ENCODE measurements around the gene ARHGAP8. TPM values are rescaled to one million over a fixed set of nuclear protein-coding genes. Genes with fewer than 3 reads are reported as not detected.

ARHGAP8 gene
- total and polyA plus RNA-seq, 2 of the 13 experiments (the other 11 are each of a cell fraction or from before 2014, with no cell fraction given), result 0.07 TPM; not detected in 1

GRCh38 chr22:44895296-44896055 lies 143.1 kb downstream of the ARHGAP8 start:
- H3K27ac ChIP-seq (ENCODE audit: extremely low read length, insufficient read depth, low read length), result no peak overlapping the region
- DNase-seq (ENCODE audit: low spot score) (no peak), FAIRE-seq (no peak), ATAC-seq (no peak)
- peaks cover 8% of the 10 kb centered on the region; the same call in 1 of the 2 replicates for H3K9me3 ChIP-seq (ENCODE audit: low read length)
- no peaks in the 10 kb centered on the region for H3K36me3 ChIP-seq (replicated peaks in 1 of 2; ENCODE audit: control insufficient read depth in 1 of 2, insufficient read depth in 2 of 2, low read length in 2 of 2)
- no peaks in the 10 kb centered on the region for H3K4me1 ChIP-seq (ENCODE audit: insufficient read depth, low read length)
- CTCF ChIA-PET (ENCODE audit: low intra/inter-chr PET ratio, low total read pairs), result no interaction called here
- H3K9ac ChIP-seq (ENCODE audit: insufficient read depth, low read depth, low read length), result no peak overlapping the region
- in situ Hi-C loops (cut with HindIII; ENCODE audit: extremely low pct_ligation_motif_present, low pct_unique_long_range_greater_than_20kb), result no loop called here
- no peak overlapping the region for H3K4me2 ChIP-seq (ENCODE audit: low read depth, low read length)
- H3K4me3 ChIP-seq (replicated peaks in 1 of 3; ENCODE audit: insufficient read depth in 1 of 3, low read depth in 2 of 3, low read length in 3 of 3), result no peak overlapping the region
- TF ChIP-seq ZNF781 (CRISPR knock-in tag; IDR thresholded peaks at IDR 0.05; ENCODE audit: borderline replicate concordance, not compliant biosample characterization) (no peak), ZNF232 (CRISPR knock-in tag; IDR thresholded peaks at IDR 0.05; ENCODE audit: borderline replicate concordance) (no peak), ZKSCAN8 (CRISPR knock-in tag; IDR thresholded peaks at IDR 0.05; ENCODE audit: borderline replicate concordance) (no peak), ZNF737 (CRISPR knock-in tag; IDR thresholded peaks at IDR 0.05; ENCODE audit: borderline replicate concordance) (no peak), KLF9 (CRISPR knock-in tag; IDR thresholded peaks at IDR 0.05; ENCODE audit: low read depth) (no peak), ZNF740 (CRISPR knock-in tag; IDR thresholded peaks at IDR 0.05) (no peak), ARID2 (CRISPR knock-in tag; IDR thresholded peaks at IDR 0.05; ENCODE audit: borderline replicate concordance) (no peak), NR0B2 (CRISPR knock-in tag; IDR thresholded peaks at IDR 0.05) (no peak), CENPBD1 (CRISPR knock-in tag; IDR thresholded peaks at IDR 0.05; ENCODE audit: borderline replicate concordance, low read depth) (no peak), ZFP1 (CRISPR knock-in tag; IDR thresholded peaks at IDR 0.05) (no peak), TFE3 (CRISPR knock-in tag; IDR thresholded peaks at IDR 0.05) (no peak)
- WGBS (ENCODE audit: low lambda C conversion rate), result 51% methylated on average over 11 of the region's 23 CpGs
- intact Hi-C loops (cut with micrococcal nuclease; ENCODE audit: unreplicated experiment), result no loop called here
- H3K27me3 ChIP-seq (ENCODE audit: control insufficient read depth in 1 of 2, insufficient read depth in 2 of 2, low read length in 2 of 2), result peaks cover 7 to 34% of the 10 kb centered on the region in 2 experiments; a peak in 4 of 5 replicates
- H4K20me1 ChIP-seq (ENCODE audit: insufficient read depth, low read length), result no peaks in the 10 kb centered on the region
- H3K79me2 ChIP-seq (ENCODE audit: insufficient read depth, low read length), result no peaks in the 10 kb centered on the region
- no TSS peak for BruUV-seq (replicated peaks)
- POLR2A ChIA-PET, result no interaction called here
- H2AFZ ChIP-seq (ENCODE audit: low read length), result no peak overlapping the region
